Stimulated activated CD8-positive, alpha-beta memory T cell treated with anti-CD3 and anti-CD28 coated beads, Interleukin-7, amount 100 ng/mL, for 24 hours (primary cell): ENCODE measurements around the gene HLX.

Experiments used
- DNase-seq: peaks from one replicate; pipeline ENCODE4 v3.0.0-alpha.2; 2020; ENCODE audit warnings: low read depth

Gene HLX

GRCh38 chr1:220879076-220879508 is at the start of gene HLX:
HLX (plus strand) TSS chr1:220879443; CDS start chr1:220879858, 415 bp downstream.
- DNase-seq = no peak

GRCh38 chr1:220833436-220833835 is 45.8 kb upstream of the HLX start:
- DNase-seq = no peak

GRCh38 chr1:220834155-220834870 is 44.9 kb upstream of the HLX start:
- DNase-seq = no peak

GRCh38 chr1:220838578-220838977 is 40.7 kb upstream of the HLX start:
- DNase-seq = no peak

- no peak for DNase-seq
Measured at GRCh38 chr1:220839474-220839873, 39.8 kb upstream of the HLX start.

DNA sequence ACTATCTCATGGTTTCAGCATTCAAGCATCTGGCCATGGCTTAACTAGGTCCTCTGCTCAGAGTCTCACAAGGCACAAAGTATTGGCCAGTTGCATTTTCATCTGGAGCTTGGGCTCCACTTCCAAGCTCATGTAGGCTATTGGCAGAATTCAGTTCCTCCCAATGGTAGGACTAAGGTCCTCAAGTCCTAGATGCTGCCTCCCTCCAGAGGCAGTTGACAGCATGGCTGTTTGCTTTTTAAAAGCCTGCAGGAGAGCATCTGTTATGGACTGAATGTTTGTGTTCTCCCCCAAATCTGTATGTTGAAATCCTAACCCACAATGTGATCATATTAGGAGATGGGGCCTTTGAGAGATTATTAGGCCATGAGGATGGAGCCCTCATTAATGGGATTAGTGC is 38.0 kb upstream of the HLX start:
- no peak for DNase-seq

GRCh38 chr1:220843481-220844011 is 35.7 kb upstream of the HLX start:
- DNase-seq = no peak

GRCh38 chr1:220852408-220852807 is 26.8 kb upstream of the HLX start:
- no peak for DNase-seq

- DNase-seq = no peak
Measured at GRCh38 chr1:220872296-220872695, 6.9 kb upstream of the HLX start.

GRCh38 chr1:220873087-220873486 is 6.2 kb upstream of the HLX start:
- DNase-seq = no peak

DNA sequence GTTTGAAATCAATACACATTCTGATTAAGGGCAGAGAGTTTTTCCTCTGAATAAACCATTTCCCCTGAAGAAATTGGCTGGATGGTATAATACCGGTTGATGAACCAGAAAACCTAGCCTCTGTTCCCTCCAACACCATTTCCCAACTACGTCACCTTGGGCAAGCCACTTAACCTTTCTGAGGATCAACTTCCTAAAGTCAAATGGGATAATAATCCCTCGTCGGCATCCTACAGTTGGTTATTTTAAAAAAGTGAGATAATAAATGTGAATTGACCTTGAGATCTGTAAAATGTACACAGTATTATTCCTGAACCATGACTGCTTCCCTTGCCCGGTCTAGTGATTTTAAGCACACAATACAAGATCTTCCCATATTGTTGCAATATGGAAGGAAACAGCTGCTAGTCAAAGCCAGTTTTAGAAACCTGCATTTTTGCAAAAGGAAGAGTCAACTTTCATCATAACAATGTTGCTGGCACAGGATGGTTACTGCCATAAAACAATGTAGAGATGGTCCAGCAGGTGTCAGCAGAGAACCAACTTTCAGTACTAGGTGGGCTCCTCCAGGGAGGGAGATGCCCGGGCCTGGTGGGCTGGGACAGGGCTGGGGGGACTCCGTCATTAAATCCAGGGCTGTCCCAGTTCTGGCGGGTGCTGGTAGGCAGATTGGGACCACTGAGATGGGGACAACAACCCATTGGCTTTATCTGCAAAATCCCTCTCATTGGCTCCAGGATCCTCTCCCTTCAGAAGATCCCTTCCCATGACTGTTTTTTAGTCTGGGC is 5.2 kb upstream of the HLX start:
- DNase-seq = no peak

DNA sequence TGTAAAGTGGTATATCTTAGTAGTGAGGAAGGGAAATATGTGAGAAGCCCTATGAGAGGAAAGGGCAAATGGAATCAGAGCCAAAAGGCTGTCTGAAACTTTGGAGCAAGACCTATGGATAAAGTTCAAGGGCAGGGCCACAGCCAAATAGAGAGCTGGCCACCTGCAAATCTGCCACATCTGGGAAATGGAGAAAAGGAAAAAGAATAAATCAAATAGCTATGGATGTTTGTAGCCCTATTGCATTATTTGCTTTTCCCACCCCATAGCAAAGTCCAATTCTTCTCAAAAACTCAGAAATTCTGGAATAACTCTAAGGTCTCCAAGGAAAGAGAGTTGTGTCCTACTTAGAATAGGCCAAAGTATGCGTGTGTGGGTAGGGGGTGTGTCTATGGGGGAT is 4.0 kb upstream of the HLX start:
- no peak for DNase-seq

DNA sequence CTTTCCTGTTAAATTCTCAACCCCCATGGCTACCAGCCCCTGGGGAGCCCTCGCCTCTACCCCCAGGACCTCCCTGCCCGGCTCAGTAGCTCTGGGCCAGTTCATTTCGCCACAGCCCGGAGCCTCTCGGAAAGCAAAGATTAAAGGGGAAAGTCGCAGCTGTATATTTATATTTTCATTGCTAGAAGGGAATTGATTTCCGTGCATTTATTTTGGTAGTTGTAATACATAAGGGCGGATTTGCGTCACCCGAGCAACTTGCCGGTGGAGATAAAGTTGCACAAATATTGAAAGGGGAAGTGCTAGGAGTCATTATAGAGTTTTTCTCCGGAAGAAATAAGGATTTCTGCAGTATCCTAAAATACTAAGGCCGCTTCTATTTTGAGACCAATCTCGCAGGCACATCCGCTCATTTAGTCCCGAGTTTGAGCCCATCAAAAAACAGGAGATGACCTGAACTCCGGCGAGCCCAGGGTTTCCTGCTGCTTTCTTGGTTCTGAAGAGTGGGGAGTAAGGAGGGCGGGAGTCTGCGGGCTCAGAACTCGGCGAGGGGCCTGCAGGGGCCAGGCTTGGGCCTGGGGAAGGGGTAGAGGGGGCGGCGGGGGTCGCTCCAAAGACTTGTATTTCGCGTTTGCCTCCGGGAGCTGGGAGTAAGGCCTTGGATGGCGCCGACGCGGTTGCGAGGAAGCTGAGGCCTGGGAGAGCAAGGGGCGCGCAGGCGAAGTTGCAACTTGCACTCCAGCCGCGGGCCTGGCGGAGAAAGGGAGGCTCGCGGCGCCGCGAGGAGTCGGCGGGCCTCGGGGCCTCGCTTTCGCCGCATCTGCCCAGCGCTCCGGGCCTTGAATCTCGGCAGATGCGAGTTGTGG is 2.5 kb upstream of the HLX start:
- no peak for DNase-seq

DNA sequence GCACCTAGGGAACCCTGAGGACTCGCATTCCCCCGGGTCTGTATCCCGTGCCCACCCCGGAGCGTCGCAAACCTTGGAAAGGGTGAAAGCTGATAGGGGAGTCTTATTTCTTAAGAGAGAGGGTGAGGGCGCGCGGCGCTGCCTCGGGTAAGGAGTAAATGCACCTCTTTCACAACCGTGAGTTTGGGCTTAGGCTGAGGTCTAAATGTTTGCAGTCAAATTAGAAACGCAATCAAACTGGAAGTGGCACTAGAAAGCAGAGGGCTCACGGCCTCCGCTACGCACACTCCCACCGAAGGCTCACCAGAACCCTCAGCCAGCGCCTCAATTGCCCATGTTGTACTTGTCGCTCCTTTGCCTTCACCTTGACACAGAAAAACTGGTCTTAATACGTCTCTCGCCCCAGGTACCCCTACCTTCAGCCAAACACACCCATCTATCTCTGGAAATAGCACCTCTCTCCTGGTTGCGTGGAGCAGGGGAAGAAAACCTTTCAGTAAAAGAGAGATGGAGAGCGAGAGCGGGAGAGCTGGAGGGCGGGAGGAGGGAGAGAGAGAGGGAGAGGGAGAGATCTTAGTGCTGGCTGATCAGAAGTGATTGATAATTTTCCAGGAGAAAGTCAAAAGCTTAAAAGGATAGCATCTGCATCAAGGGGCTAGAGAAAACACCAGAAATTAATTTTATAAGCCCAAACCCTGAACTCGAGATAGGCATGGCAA is 1.7 kb upstream of the HLX start:
- no peak for DNase-seq

DNA sequence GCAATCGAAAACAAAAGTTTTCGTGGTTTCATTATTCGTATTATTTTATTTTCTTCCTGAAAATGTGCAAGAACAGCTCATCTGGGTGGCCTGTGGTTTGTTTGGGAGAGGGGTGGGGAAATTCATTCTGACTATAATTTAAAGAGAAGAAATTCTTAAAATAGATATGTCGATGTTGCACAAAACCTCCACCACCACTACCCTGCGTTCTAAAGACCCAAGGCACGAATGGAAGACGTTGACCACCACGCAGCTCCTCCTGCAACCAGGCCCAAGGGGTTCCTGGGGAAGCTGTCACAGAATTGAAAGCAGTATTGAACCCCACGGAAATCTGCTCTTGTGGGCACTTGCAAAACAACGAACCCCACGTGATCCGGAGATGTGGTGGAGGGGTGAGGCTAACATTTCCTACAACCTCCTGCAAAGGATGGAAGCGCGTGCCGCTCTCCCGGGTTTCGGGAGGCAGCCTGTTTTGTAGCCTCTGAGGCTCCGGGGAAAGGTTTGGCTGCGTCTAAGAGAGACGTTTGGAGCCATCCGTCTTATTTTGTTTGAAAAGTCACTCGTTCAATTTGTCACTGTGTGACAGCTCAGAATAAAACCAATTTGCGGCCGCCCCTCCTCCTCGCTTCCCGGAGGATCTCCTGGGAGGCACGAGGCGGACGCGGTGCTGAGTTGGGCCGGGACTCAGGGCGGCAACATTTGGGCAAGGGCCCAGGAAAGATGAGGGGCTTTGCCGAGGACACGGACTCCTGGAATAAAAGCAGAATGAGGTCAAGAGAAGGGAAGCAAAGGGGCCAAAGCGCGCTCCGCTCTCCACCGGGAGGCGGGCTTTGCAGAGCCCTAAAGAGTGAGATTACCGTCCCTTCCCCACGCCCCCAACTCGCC is 810 bp upstream of the HLX start:
- DNase-seq = no peak

DNA sequence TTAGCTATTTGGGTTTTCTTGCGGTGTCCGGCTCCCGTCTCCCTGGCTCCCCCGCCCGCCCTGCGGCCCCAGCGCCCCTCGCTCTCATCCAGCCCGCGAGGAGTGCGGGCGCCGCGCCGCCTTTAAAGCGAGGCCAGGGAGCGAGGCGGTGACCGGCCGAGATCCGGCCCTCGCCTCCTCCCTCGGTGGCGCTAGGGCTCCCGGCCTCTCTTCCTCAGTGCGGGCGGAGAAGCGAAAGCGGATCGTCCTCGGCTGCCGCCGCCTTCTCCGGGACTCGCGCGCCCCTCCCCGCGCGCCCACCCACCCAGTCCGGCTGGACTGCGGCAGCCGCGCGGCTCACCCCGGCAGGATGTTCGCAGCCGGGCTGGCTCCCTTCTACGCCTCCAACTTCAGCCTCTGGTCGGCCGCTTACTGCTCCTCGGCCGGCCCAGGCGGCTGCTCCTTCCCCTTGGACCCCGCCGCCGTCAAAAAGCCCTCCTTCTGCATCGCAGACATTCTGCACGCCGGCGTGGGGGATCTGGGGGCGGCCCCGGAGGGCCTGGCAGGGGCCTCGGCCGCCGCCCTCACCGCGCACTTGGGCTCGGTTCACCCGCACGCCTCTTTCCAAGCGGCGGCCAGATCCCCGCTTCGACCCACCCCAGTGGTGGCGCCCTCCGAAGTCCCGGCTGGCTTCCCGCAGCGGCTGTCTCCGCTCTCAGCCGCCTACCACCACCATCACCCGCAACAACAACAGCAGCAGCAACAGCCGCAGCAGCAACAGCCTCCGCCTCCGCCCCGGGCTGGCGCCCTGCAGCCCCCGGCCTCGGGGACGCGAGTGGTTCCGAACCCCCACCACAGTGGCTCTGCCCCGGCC is 492 bp downstream of the HLX start:
- DNase-seq = no peak

- no peak for DNase-seq
Measured at GRCh38 chr1:220880362-220880670, 1.1 kb downstream of the HLX start.

GRCh38 chr1:220880726-220881506 is 1.7 kb downstream of the HLX start:
- DNase-seq = no peak
